NCI-H2107 treated with DMSO at 0.1 percent for 48 hours (cell line): ENCODE data around the gene NONO.
"Not testable (repeated sequence)": the region's sequence is repeated elsewhere in the genome, so short reads cannot be mapped to it uniquely, and the experiment has no call there.

Experiments used
- DNase-seq: peaks from one replicate; lab custom pipeline; 2025; ENCODE audit not compliant: unreplicated experiment; lab: John Stamatoyannopoulos, UW

Gene NONO

DNA sequence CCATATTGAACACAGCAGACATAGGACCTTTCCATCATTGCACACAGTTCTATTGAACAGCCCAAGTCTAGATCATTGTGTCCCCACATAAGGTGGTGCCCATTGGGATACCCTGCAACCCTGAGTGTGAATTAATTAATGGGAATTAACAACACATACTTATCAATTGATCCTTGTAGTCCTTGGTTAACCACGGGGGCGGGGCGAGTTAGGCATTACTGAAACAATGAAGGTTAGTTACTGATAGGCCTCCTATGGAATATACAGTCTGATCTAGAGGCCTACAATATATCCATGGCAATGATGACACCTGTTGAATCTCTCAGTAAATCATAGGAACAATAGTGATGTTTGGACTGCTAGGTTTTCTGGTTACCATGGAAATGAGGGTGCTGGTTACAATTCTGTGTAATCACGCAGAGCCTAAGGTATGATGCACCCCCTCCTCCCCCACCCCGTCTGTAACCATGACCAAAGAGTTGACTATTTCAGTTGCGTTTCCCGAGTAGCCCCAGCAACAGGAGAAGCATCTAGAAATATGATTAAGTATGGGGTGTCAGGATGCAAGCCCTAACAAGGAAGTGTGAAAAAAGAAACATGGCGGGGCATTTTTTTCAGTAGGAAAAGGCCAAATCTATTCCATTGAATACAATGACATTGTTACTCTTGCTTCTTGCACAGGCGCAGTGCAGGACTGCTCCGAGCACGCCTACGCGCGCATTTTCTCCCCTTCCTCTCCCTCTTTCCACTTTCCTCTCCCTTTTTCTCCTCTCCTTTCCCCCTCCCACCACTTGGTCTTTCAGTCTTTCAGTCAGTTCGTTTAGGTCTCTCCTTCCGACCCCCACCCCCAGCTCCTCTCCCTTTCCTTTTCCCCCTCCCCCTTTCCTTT is 677 bp upstream of the NONO start:
- no peak for DNase-seq

DNA sequence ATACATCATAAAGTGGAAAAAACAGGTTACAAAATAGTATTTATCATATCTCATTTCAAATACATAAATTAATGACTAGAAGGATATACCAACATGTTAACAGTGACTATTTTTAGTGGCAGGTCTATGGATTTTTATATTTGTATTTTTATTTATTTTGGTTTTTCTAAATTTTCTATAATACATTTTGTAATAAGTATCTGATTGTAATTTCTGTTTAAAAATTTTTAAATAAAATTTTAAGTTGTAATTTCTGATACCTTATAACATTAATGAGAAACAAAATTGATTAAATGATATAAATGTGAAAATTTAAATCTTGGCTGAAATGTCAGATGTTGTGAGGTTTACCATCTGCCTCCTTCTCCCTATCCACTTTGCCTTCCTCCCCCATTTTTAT is 2.5 kb downstream of the NONO start:
- DNase-seq, result no peak

DNA sequence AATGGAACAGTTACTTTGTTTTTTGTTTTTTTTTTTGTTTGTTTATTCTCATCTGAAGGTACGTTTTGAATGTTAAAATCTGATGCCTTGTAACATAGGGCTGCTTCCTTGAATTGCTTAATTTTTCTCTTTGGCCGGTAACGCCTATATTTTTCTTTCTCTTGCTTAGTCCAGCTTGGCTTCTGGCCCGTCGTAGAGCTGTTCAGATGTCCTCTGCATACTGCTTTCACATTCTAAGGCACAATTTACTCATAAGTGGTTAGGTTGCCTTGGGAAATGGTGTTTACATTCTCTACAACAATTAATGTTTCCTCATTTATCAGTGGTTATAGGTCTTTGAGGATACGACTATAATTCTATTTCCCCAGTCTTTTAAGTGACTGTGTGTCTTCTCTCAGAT is 7.9 kb downstream of the NONO start:
- DNase-seq, result no peak

DNA sequence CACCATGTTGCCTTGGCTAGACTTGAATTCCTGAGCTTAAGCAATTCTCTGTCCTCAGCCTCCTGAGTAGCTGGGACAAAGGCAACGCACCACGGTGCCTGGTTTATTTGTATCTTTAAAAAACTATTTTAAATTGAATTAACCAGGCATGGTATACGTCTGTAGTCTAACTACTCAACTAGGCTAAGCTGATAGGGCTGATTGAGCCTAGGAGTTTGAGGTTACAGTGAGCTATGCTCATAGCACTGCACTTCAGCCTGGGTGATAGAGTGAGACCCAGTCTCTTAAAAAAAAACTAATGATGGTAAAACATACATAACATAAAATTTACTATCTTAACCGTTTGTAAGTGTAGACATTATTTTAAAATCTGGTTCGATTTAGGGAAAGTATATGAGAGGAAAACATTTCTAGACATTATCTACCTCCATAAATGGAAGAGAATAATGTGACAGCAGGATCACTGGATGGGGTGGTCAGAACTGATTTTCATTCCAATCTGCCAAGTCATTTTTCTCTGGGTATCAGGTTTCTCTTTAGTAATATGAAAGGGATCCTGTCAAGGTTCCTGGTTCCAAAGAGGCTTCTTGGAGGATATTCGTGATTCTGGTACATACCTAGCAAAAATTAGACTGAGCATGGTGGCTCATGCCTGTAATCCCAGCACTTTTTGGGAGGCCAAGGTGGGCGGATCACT is 9.4 kb downstream of the NONO start:
- DNase-seq, result no peak

DNA sequence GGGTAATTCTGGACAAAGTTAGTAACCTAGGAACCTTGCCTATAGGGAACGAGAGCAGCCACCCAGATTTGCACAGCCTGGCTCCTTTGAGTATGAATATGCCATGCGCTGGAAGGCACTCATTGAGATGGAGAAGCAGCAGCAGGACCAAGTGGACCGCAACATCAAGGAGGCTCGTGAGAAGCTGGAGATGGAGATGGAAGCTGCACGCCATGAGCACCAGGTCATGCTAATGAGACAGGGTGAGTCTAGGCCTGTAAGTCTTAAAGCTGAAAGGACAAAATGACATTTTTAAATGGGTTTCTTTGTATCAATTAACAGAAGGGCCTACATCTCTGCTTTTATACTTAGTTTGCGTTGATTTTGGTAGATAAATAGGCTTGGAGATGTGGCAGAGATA is 13.4 kb downstream of the NONO start:
- DNase-seq, result no peak

DNA sequence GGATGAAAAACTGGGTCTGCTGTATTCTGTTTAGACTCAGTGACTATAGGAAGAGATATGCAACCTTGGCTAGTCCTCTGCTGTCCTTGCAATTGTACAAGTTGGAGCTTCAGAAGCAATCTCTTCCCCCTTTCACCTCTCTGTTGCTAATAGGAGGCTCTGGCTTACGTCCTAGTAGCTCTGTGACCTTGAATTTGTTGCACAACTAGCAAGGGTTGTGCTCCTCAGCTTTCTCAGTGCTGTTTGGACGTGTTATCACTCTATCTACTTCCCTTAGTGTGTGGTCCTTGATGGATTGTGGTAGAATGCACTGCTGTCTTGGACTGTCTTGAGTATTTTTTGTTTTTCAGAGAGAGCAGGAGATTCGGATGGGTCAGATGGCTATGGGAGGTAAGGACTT is 14.7 kb downstream of the NONO start:
- no peak for DNase-seq

DNA sequence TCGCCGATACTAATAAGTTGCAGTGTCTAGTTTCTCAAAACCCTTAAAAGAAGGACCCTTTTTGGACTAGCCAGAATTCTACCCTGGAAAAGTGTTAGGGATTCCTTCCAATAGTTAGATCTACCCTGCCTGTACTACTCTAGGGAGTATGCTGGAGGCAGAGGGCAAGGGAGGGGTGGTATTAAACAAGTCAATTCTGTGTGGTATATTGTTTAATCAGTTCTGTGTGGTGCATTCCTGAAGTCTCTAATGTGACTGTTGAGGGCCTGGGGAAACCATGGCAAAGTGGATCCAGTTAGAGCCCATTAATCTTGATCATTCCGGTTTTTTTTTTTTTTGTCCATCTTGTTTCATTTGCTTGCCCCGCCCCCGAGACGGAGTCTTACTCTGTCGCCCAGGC is 16.6 kb downstream of the NONO start:
- DNase-seq, result not testable (repeated sequence)

DNA sequence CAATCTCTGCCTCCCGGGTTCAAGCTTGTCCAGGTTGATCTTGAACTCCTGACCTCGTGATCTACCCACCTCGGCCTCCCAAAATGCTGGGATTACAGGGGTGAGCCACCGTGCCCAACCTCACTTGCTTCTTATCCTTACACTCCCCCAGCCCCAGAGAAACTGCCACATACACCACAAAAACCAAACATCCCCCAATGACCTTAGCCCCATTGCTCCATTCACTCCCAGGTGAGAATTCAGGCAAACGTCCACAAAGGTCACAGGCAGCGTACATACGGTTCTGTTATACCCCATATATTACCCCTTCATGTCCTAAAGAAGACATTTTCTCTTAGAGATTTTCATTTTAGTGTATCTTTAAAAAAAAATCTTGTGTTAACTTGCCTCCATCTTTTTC is 17.1 kb downstream of the NONO start:
- DNase-seq, result not testable (repeated sequence)

DNA sequence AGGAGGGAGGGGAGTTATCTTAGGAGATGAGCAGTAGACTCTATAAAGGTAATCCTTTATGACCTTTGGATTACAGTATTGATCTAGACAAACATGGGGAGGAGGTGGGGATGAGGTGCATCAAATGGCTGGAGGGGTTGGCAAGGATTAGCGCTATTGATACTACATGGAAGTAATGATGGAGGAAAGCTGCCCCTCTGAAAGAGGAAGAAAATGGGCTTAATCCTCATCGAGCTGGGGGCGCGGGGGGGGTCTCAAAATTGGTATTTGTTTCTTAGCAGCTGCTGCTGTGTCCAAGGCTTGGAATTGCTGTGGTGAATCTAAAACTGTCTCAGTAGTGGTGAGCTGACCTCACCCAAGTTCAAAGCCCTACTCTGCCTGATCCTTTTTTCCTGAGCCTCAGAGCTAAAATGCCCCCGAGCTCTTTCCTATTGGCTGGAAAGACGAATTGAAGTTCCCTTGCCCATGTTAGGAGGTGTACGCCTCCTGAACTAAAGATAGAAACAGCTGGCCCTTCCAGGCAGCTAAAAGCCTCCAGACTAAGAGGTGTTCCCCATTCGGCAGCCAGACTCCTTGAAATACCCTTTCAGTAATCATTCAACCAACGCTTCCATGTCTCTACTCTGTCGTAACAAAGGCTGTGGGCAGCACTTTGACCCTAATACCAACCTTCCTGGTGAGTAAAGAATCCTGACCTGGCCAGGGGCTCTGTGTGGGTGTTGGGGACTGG is 17.9 kb downstream of the NONO start, which contains the start of gene ITGB1BP2:
ITGB1BP2 (plus strand) TSS at position 556 of the 730 bp plus-strand sequence; CDS start at position 613, 57 bp downstream.
- DNase-seq, result no peak

DNA sequence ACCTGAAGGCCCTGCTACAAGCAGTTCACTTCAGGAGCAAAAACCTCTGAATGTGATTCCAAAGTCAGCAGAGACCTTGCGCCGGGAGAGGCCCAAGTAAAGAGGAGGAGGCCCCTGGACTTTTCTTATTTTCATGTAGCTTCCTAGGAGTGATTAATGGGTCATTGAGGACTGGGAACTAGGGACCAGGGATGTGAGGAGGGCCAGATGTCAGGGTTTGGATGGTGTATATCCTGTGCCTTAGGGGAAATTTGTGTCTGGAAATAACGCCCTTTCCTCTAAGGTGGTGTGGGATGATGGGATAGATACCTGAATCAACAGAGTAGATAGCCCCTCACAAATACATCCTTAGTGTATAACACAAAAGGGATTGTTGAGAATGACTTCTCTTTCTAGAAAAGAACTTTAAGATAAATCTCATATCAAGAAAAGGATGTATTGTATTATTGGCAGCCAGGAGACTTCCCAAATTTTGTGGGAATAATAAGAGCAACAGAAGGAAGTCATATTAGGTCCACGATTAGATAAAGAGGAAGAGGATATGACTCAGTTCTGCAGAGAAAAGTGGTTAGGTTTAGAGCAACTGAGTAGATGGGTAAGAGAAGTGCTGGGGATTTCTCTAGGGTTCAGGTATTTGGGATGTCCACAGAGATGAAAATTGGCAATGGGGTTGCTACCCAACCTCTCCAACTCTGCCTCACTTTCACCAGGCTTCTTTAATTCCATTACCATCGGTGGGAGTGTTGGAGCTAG is 19.2 kb downstream of the NONO start:
- no peak for DNase-seq

DNA sequence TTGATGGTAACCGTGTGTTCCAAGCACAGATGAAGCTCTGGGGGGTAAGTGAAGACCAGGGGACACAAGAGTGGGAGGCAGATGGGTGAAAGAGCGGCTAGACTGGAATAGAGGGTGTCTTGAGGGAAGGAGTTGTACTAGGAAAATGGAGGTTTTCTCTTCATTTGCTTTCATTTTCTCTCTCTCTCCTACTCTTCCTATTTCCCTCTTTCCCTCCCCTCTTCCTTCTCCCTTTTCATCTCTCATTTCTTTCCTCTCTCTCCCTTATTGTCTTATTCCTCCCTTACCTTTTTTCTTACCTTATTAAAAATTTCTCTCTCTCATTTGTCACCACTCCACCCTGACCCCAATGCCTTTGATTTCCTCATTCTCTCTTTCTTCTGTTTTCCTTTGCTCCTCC is 21.1 kb downstream of the NONO start:
- DNase-seq, result no peak

DNA sequence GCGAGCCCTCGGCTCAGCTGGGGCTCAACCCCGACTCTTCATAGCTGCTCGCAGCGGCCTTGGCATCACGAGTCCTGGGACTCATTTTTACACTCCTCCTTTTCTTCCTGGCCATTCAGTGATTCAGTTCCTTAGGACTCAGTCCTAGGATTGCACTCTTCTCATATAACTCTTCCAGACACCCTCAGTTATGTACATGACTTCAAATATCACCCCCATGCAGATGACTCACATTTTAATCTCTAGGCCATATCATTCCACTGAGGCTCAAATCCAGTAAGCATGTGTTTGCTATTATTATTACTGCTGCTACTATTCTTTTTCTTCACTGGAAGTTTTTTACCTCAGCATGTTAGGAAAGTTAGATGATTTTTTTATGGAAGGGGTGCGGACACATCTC is 32.5 kb downstream of the NONO start:
- no peak for DNase-seq

DNA sequence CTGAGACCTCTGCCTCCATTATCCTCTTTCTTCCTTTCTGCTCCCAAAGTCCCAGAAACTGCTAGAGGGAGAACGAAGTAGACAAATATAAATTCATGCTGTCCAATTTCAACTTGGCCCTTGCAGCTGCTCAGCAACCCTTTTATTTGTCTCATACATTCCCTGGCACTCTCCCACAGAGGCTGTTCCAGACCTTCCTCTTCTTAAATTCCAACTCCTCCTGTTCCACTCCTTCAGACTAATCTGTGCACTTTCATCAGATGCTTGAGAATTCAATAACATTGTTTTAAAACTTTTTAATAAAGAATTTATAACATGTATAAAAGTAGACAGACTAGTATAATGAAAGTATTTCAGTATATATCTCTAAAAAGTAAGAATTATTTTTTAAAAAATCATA is 33.5 kb downstream of the NONO start:
- not testable (repeated sequence) for DNase-seq

DNA sequence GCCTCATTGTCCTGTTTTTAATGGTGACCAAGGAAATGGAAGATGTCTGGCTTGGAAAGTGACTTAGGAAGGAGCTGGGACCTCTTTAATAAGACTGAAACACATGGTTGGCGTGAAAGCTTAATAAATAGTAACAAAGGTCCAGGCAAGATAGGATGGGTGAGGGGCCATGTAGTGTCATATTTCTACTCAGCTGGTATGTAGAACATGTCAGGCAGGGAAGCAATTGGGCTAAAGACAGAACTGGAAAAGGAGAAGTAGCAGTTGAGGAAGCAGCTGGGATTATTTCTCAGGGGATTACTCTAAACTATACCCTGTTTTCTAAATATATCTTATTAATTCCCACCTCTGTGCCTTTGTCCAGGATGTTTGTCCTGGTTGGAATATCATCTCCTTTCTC is 36.7 kb downstream of the NONO start:
- DNase-seq, result no peak

DNA sequence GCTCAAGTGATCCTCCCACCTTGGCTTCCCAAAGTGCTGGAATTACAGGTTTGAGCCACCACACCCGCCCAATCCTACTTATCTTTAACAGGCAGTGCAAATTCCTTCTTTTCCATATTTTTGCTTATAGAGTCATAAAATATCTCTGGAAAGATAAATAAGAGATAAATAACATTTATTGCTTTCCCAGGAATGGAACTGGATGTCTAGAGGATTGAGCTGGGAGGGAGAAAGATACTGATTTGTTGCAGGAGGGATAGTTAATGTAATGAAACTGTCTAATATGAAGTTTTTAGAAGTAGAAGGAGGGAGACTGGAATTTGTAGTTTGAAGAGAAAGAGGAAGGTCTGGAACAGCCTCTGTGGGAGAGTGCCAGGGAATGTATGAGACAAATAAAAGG is 38.3 kb downstream of the NONO start:
- DNase-seq, result no peak

DNA sequence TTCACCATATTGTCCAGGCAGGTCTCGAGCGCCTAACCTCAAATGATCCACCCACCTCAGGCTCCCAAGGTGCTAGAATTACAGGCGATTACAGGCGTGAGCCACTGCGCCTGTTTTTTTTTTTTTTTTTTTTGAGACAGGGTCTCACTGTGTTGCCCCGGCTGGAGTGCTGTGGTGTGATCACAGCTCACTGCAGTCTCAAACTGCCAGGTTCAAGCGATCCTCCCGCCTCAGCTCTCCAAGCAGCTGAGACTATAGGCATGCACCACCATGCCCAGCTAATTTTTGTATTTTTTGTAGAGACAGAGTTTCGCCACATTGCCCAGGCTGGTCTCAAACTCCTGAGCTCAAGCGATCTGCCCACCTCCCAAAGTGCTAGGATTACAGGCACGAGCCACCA is 41.0 kb downstream of the NONO start:
- not testable (repeated sequence) for DNase-seq

DNA sequence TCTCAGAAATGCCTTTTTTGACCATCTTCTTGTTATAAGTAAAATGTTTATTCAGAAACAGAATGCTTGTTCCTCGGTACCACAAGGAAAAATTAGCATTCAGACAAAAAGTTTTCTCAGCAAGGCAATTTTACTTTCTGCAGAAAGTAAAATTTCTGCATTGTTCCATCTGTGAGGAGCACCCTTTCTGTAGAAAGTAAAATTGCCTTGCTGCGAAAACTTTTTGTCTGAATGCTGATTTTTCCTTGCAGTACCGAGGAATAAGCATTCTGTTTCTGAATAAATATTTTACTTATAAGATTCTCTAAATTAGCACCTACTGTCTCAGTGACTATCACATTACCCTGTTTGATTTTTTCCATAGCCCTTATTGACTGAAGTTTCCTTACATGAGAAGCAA is 43.0 kb downstream of the NONO start:
- no peak for DNase-seq

DNA sequence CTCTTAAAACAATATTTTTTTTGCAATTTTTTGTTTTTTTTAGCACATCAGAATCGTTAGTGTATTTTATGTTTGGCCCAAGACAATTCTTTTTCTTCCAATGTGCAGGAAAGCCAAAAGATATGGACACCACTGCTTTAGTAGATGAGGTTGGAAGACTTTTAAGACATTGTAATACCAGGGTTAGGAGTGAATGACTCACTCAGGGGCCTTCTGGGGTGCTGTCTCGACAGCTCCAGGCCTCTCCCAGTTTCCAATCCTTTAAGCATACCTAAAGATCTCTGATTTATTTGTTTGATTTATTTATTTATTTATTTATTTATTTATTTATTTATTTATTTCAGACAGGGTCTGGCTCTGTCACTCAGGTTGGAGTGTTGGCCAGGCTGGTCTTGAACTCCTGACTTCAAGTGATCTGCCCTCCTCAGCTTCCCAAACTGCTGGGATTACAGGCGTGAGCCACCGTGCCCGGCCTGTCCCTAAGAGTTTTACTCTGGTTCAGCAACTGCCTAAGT is 65.8 kb downstream of the NONO start:
- not testable (repeated sequence) for DNase-seq

DNA sequence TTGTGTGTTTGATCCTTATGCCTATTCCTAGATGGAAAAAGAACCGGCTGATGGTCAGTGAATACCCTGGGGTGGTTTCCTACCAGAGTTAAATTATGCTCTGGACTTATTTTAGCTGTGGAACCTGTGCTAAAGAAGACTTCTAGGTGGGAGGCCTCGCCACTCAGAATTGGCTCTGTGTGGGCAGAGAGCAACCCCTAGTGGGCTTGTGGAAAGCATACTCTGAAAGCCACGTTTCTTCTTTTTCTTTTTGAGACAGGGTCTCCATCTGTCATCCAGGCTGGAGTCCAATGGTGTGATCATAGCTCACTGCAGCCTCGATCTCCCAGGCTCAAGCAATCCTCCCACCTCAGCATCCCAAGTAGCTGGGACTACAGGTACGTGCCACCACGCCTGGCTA is 66.4 kb downstream of the NONO start:
- DNase-seq, result not testable (repeated sequence)
